Keratinocyte (primary cell): ENCODE results near the gene GMEB2. TPM values are rescaled to one million over a fixed set of nuclear protein-coding genes. Genes with fewer than 3 reads are reported as not detected.

Experiments
- DNase-seq: peaks from one replicate; pipeline ENCODE4 v3.0.0-alpha.2; 2011; ENCODE audit warnings: low read depth, missing footprints, low spot score
- FAIRE-seq: peaks from 2 replicates; lab custom pipeline; 2011; peaks lifted over from hg19 to GRCh38; lab: Jason Lieb, UNC
- H2AFZ ChIP-seq: 2 replicates; pipeline ENCODE4 v1.6.0; 2012; ENCODE audit warnings: low read length, control low read depth, inconsistent platforms; ENCODE audit not compliant: control insufficient read depth
- H3K27ac ChIP-seq: 2 replicates; pipeline ENCODE4 v1.5.1; 2011; ENCODE audit warnings: low read length; ENCODE audit not compliant: control insufficient read depth, insufficient read depth
- H3K27me3 ChIP-seq: 3 replicates; pipeline ENCODE4 v1.6.0; 2011; ENCODE audit warnings: low read length; ENCODE audit not compliant: control insufficient read depth, insufficient read depth; ENCODE audit errors: extremely low read depth
- H3K36me3 ChIP-seq, 2 experiments: 2 replicates in 1 of 2; 3 replicates in 1 of 2; pipeline ENCODE4 v1.5.1; 2011; ENCODE audit warnings: low read length in 2 of 2, mild to moderate bottlenecking in 1 of 2; ENCODE audit not compliant: control insufficient read depth in 2 of 2, insufficient read depth in 2 of 2; ENCODE audit errors: extremely low read depth in 1 of 2
- H3K4me1 ChIP-seq: 3 replicates; pipeline ENCODE4 v1.5.1; 2011; ENCODE audit warnings: low read length; ENCODE audit not compliant: control insufficient read depth, insufficient read depth; ENCODE audit errors: extremely low read depth
- H3K4me2 ChIP-seq: 3 replicates; pipeline ENCODE4 v1.6.0; 2011; ENCODE audit warnings: low read depth, low read length; ENCODE audit not compliant: control insufficient read depth, insufficient read depth; ENCODE audit errors: extremely low read depth
- H3K4me3 ChIP-seq, 3 experiments: fragments of 200-600 bp in 1 of 3; sonication (generic) in 1 of 3; 2 replicates in 2 of 3; 3 replicates in 1 of 3; pipeline ENCODE4 v1.5.1; 2011 to 2016; ENCODE audit warnings: low read length in 3 of 3, mild to moderate bottlenecking in 3 of 3, control low read depth in 2 of 3, inconsistent platforms in 1 of 3, low read depth in 1 of 3, mixed read lengths in 1 of 3, mixed run types in 1 of 3, moderate library complexity in 1 of 3; ENCODE audit not compliant: control insufficient read depth in 2 of 3, insufficient read depth in 2 of 3; ENCODE audit errors: extremely low read depth in 1 of 3
- H3K79me2 ChIP-seq: 2 replicates; pipeline ENCODE4 v1.6.0; 2012; ENCODE audit warnings: low read length; ENCODE audit not compliant: control insufficient read depth, insufficient read depth
- H3K9ac ChIP-seq: 3 replicates; pipeline ENCODE4 v1.6.0; 2011; ENCODE audit warnings: low read length; ENCODE audit not compliant: control insufficient read depth, insufficient read depth; ENCODE audit errors: extremely low read depth
- H3K9me1 ChIP-seq: 3 replicates; pipeline ENCODE4 v1.6.0; 2011; ENCODE audit warnings: low read length; ENCODE audit not compliant: control insufficient read depth, insufficient read depth; ENCODE audit errors: extremely low read depth
- H3K9me3 ChIP-seq: 2 replicates; pipeline ENCODE4 v1.5.1; 2012; ENCODE audit warnings: low read depth, low read length; ENCODE audit not compliant: control insufficient read depth
- H4K20me1 ChIP-seq: 3 replicates; pipeline ENCODE4 v1.6.0; 2011; ENCODE audit warnings: low read length; ENCODE audit not compliant: control insufficient read depth, insufficient read depth; ENCODE audit errors: extremely low read depth
- CTCF ChIP-seq, 3 experiments: IDR thresholded peaks in 1 of 3; conservative IDR thresholded peaks in 1 of 3; optimal IDR thresholded peaks in 1 of 3; 2 replicates in 2 of 3; 3 replicates in 1 of 3; pipeline versions ENCODE3 to v1.5.1; 2011; ENCODE audit warnings: low read length in 3 of 3, mild to moderate bottlenecking in 3 of 3, moderate library complexity in 2 of 3, control low read depth in 1 of 3, inconsistent platforms in 1 of 3; ENCODE audit not compliant: insufficient read depth in 2 of 3; ENCODE audit errors: extremely low read depth in 1 of 3
- EZH2 ChIP-seq: IDR thresholded peaks from one replicate; pipeline ENCODE4 v1.6.1; 2012; ENCODE audit warnings: inconsistent platforms, mild to moderate bottlenecking, low read length, moderate library complexity
- dilution Hi-C: fragments of 300-500 bp; cut with MboI; formaldehyde crosslinking; loops from one replicate; pipeline ENCODE4 v1.7.0; 2020; ENCODE audit warnings: low sequenced_read_pairs; ENCODE audit not compliant: extremely low pct_ligation_motif_present
- polyA plus RNA-seq, 5 experiments: library from polyadenylated mRNA; depleted of rRNA in 3 of 5; stranded (reverse) in 3 of 5; stranded (forward) in 1 of 5; unstranded in 1 of 5; fragments of >200 nt; gene quantifications; 1 replicate in 1 of 5; 2 replicates in 3 of 5; 3 replicates in 1 of 5; pipeline versions ENCODE4 v1.2.1 to v1.2.3, GENCODE V29; 2011 to 2012; ENCODE audit warnings: missing spikeins in 2 of 5, low read depth in 1 of 5, low replicate concordance in 1 of 5

Gene GMEB2
- polyA plus RNA-seq, 1 donor (not counting 4 experiments of a cell fraction or from before 2014, with no cell fraction given) = 5.1 TPM

- no peak overlapping the region for H3K4me3 ChIP-seq
- FAIRE-seq = no peak
- H3K36me3 ChIP-seq = peaks cover 15 to 18% of the 10 kb centered on the region in 2 experiments
- no peaks in the 10 kb centered on the region for H3K9me1 ChIP-seq
- no peak overlapping the region for H3K4me2 ChIP-seq
- dilution Hi-C loops = no loop called here
- no peak overlapping the region for H3K27ac ChIP-seq
- peaks cover 3% of the 10 kb centered on the region for H3K79me2 ChIP-seq
- no peak overlapping the region for H2AFZ ChIP-seq
- no peak for DNase-seq
- H4K20me1 ChIP-seq = no peaks in the 10 kb centered on the region
- H3K4me1 ChIP-seq = no peaks in the 10 kb centered on the region
- TF ChIP-seq CTCF (optimal IDR thresholded peaks at IDR 0.05 in 1 of 3, IDR thresholded peaks at IDR 0.05 in 1 of 3, conservative IDR thresholded peaks at IDR 0.05 in 1 of 3; ENCODE audit: extremely low read depth in 1 of 3, insufficient read depth in 2 of 3, low read length in 3 of 3) = no peak
- no peak for TF ChIP-seq EZH2
- H3K9me3 ChIP-seq = no peaks in the 10 kb centered on the region
- H3K9ac ChIP-seq = no peak overlapping the region
- H3K27me3 ChIP-seq = no peaks in the 10 kb centered on the region
Measured at GRCh38 chr20:63668351-63668750, 41.5 kb upstream of the GMEB2 start.

- no peak for FAIRE-seq
- DNase-seq = no peak
- H3K9me1 ChIP-seq = no peaks in the 10 kb centered on the region
- H3K4me1 ChIP-seq = no peaks in the 10 kb centered on the region
- TF ChIP-seq EZH2 (no peak), CTCF (optimal IDR thresholded peaks at IDR 0.05 in 1 of 3, IDR thresholded peaks at IDR 0.05 in 1 of 3, conservative IDR thresholded peaks at IDR 0.05 in 1 of 3; ENCODE audit: extremely low read depth in 1 of 3, insufficient read depth in 2 of 3, low read length in 3 of 3) (no peak)
- no peaks in the 10 kb centered on the region for H3K9me3 ChIP-seq
- no peak overlapping the region for H3K4me2 ChIP-seq
- dilution Hi-C loops = no loop called here
- no peak overlapping the region for H3K4me3 ChIP-seq
- no peaks in the 10 kb centered on the region for H4K20me1 ChIP-seq
- no peak overlapping the region for H3K9ac ChIP-seq
- H3K36me3 ChIP-seq = peaks cover 18% of the 10 kb centered on the region in 2 experiments
- peaks cover 3% of the 10 kb centered on the region for H3K79me2 ChIP-seq
- no peak overlapping the region for H3K27ac ChIP-seq
- no peaks in the 10 kb centered on the region for H3K27me3 ChIP-seq
- H2AFZ ChIP-seq = no peak overlapping the region
Measured at GRCh38 chr20:63667858-63668257, 41.0 kb upstream of the GMEB2 start.
